ENCODE data around the gene UPF3A.
"Not testable (repeated sequence)": the region's sequence is repeated elsewhere in the genome, so short reads cannot be mapped to it uniquely, and the experiment has no call there.

Gene UPF3A

DNA sequence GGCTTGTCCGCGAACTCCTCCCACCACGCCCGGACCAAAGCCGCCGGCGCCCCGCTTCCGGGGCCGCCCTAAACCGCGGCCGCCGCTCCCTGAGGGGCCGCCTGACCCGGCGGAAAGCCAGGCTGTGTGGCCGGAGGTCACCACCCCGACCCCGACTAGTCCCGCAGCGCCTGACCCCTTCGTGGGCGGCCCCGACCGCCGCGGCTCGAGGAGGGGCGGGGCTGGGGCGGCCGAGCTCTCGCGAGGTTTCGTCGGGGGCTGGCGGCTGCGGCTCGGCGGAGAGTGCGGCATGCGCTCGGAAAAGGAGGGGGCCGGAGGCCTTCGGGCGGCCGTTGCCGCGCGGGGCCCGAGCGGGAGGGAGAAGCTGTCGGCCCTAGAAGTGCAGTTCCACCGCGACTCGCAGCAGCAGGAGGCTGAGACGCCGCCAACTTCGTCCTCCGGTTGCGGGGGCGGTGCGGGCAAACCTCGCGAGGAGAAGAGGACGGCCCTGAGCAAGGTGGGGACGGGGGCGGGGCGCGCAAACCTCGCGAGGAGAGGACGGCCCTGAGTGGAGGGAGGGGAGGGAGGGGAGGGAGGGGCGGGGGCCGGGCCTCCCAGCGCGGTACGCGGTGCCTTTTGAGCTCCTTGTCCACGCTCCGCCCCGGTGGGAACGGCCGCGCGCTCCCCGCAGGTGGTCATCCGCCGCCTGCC, at the start of gene UPF3A:
UPF3A (plus strand) TSS at position 251 of the 690 bp plus-strand sequence; CDS start at position 290, 39 bp downstream.
- H3K36me3 Mint-ChIP-seq = peaks cover 11% of the 10 kb centered on the region
- peak within 1 kb of the TSS; percentile 99 for H3K27ac Mint-ChIP-seq
- ATAC-seq (ENCODE audit: low read depth) (peak; percentile 78), DNase-seq (ENCODE audit: low spot score in 2 of 2) (peak; percentile 88 to 98)
- H3K27me3 Mint-ChIP-seq = no peaks in the 10 kb centered on the region
- peak within 1 kb of the TSS; percentile 94 for H3K4me3 Mint-ChIP-seq
- H3K9me3 Mint-ChIP-seq = no peaks in the 10 kb centered on the region
- H3K4me1 Mint-ChIP-seq = peaks cover 22% of the 10 kb centered on the region

- ATAC-seq (ENCODE audit: low read depth) (no peak), DNase-seq (ENCODE audit: low spot score in 2 of 2) (no peak)
- Mint-ChIP-seq H3K27ac (no peak overlapping the region), H3K4me1 (peaks cover 8% of the 10 kb centered on the region), H3K4me3 (no peak overlapping the region), H3K9me3 (no peaks in the 10 kb centered on the region), H3K27me3 (peaks cover 11% of the 10 kb centered on the region), H3K36me3 (no peaks in the 10 kb centered on the region)
These were observed 49.5 kb upstream of the UPF3A start for GRCh38 chr13:114231886-114232285.

DNA sequence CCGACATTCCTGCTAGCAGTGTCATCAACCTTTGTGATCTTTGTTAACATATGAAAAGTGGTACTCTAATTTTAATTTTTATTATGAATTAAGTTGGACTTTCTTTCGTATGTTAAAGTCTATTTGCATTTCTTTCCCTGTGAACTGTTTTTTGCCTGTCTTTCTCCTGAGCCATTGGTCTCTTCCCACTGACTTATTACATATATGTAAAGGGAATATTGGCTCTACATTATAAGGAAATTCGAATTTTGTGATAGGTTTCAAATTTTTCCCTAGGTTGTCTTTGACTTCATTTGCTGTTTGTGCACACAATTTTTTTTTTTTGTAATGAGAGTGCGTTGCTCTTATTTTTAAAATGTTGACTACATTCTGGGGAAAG, 47.1 kb upstream of the UPF3A start:
- H3K4me3 Mint-ChIP-seq = peak overlapping the region; percentile 85
- H3K27ac Mint-ChIP-seq = peak overlapping the region; percentile 70
- ATAC-seq (ENCODE audit: low read depth) (no peak), DNase-seq (ENCODE audit: low spot score in 2 of 2) (no peak)
- H3K9me3 Mint-ChIP-seq = no peaks in the 10 kb centered on the region
- peaks cover 11% of the 10 kb centered on the region for H3K36me3 Mint-ChIP-seq
- peaks cover 13% of the 10 kb centered on the region for H3K4me1 Mint-ChIP-seq
- H3K27me3 Mint-ChIP-seq = peaks cover 5% of the 10 kb centered on the region

DNA sequence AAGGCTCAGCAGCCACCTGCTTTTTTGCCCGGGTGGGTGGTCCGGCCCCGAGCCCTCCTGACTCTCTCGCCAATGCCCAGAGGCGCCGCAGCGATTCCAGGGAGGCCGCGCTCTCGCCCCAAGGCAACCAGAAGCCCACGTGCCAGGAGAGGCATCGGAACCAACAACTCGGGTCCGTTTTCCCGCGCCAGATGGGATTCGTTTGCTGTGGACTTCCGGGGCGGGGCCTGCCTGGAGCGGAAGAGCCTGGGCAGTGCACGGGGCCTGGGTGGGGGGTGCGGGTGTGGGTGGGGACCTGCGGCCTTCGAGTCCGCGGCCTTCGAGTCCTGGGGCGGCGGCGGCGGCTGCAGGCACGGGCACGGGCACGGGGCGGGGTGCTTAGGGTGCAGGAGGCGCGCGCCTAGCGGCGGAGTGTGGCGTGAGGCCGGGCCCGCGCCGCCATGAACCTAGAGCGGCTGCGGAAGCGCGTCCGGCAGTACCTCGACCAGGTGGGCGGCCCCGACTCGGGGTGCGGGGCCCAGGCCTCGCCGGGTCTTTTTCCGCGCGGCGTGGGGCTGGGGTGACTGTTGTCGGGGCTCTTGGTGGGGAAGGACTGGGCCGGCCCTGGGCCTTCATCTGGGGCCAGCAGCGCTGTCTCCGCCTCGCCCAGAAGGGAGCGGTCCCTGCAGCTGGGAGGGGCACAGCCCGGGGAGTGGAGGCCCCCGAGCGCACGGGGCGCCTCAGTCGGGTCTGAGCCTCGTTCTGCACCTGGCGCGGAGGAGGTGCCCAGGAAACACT, 46.6 kb upstream of the UPF3A start, which contains the start of gene CDC16:
CDC16 (plus strand) TSS at position 253 of the 777 bp plus-strand sequence; CDS start at position 441, 188 bp downstream.
- Mint-ChIP-seq H3K4me3 (peak within 1 kb of the TSS; percentile 85), H3K27me3 (peaks cover 5% of the 10 kb centered on the region), H3K9me3 (no peaks in the 10 kb centered on the region), H3K27ac (peak within 1 kb of the TSS; percentile 70), H3K4me1 (peaks cover 16% of the 10 kb centered on the region), H3K36me3 (peaks cover 13% of the 10 kb centered on the region)
- ATAC-seq (ENCODE audit: low read depth) (peak; percentile 83), DNase-seq (ENCODE audit: low spot score in 2 of 2) (peak; percentile 42 to 75)

- Mint-ChIP-seq H3K4me3 (peak overlapping the region; percentile 85), H3K9me3 (no peaks in the 10 kb centered on the region), H3K27ac (peak overlapping the region; percentile 31), H3K36me3 (peaks cover 13% of the 10 kb centered on the region), H3K4me1 (peaks cover 16% of the 10 kb centered on the region), H3K27me3 (peaks cover 2% of the 10 kb centered on the region)
- DNase-seq (ENCODE audit: low spot score in 2 of 2) (no peak), ATAC-seq (ENCODE audit: low read depth) (no peak)
These were observed 45.7 kb upstream of the UPF3A start for GRCh38 chr13:114235697-114236096.

GRCh38 chr13:114236227-114236626, 45.2 kb upstream of the UPF3A start:
- ATAC-seq (ENCODE audit: low read depth) = no peak
- peaks cover 16% of the 10 kb centered on the region for H3K4me1 Mint-ChIP-seq
- H3K36me3 Mint-ChIP-seq = peaks cover 13% of the 10 kb centered on the region
- DNase-seq (ENCODE audit: low spot score in 2 of 2) = no peak
- H3K4me3 Mint-ChIP-seq = peak overlapping the region; percentile 85
- H3K9me3 Mint-ChIP-seq = no peaks in the 10 kb centered on the region
- H3K27me3 Mint-ChIP-seq = no peaks in the 10 kb centered on the region
- no peak overlapping the region for H3K27ac Mint-ChIP-seq

GRCh38 chr13:114237415-114238112, 43.8 kb upstream of the UPF3A start:
- H3K36me3 Mint-ChIP-seq = peaks cover 20% of the 10 kb centered on the region
- no peak for ATAC-seq (ENCODE audit: low read depth)
- peaks cover 16% of the 10 kb centered on the region for H3K4me1 Mint-ChIP-seq
- no peak overlapping the region for H3K4me3 Mint-ChIP-seq
- DNase-seq (ENCODE audit: low spot score in 2 of 2) = no peak
- H3K27ac Mint-ChIP-seq = no peak overlapping the region
- no peaks in the 10 kb centered on the region for H3K27me3 Mint-ChIP-seq
- no peaks in the 10 kb centered on the region for H3K9me3 Mint-ChIP-seq

- Mint-ChIP-seq H3K27me3 (no peaks in the 10 kb centered on the region), H3K9me3 (no peaks in the 10 kb centered on the region), H3K4me1 (peaks cover 10% of the 10 kb centered on the region), H3K4me3 (no peak overlapping the region), H3K36me3 (peaks cover 33% of the 10 kb centered on the region), H3K27ac (no peak overlapping the region)
- no peak for ATAC-seq (ENCODE audit: low read depth)
- no peak for DNase-seq (ENCODE audit: low spot score in 2 of 2)
These were observed 39.5 kb upstream of the UPF3A start for GRCh38 chr13:114241918-114242317.

DNA sequence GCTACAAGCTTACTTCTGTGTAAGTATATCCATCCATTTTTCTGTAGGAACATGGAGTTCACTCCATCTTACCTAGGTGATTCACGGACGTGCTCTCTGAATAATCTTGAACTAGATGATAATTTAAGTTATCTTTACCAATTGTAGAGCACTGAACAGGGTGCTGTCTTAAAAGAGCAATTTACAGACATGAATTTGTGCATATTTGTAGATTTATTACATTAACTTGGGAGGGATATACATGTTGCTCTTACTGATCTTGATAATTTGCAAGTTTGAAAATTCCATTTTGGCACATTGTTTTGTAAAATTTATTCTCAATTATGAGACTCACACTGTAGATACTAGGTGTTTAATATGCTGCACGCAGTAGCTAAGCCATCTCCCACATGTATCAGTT, 37.4 kb upstream of the UPF3A start:
- ATAC-seq (ENCODE audit: low read depth) (no peak), DNase-seq (ENCODE audit: low spot score in 2 of 2) (no peak)
- Mint-ChIP-seq H3K4me1 (peaks cover 7% of the 10 kb centered on the region), H3K27me3 (no peaks in the 10 kb centered on the region), H3K4me3 (no peak overlapping the region), H3K36me3 (peaks cover 30% of the 10 kb centered on the region), H3K9me3 (no peaks in the 10 kb centered on the region), H3K27ac (no peak overlapping the region)

- Mint-ChIP-seq H3K27me3 (no peaks in the 10 kb centered on the region), H3K4me1 (peaks cover 5% of the 10 kb centered on the region), H3K9me3 (no peaks in the 10 kb centered on the region), H3K36me3 (peaks cover 27% of the 10 kb centered on the region), H3K4me3 (no peak overlapping the region), H3K27ac (no peak overlapping the region)
- no peak for ATAC-seq (ENCODE audit: low read depth)
- DNase-seq (ENCODE audit: low spot score in 2 of 2) = no peak
These were observed 36.8 kb upstream of the UPF3A start for GRCh38 chr13:114244637-114245036.

DNA sequence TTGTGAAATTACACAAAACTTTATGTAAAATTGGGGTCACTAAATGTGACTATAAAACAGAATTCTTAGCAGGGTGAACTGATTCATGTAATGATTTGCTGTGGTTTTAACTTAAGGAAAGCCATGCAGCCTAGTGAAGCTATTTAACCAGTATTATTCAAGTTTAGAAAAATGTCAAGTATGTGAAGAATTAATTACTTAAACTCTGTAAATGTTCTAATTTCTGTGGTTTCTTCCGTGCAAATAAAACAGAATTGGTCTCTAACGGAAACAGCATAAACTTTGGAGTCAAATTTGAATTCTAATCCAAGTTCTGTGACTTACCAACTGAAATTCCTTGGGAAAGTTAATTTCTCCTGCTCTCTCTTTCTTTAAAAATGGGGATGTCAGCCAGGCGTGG, 33.4 kb upstream of the UPF3A start:
- Mint-ChIP-seq H3K4me3 (no peak overlapping the region), H3K27ac (no peak overlapping the region), H3K36me3 (peaks cover 26% of the 10 kb centered on the region), H3K4me1 (peaks cover 4% of the 10 kb centered on the region), H3K27me3 (no peaks in the 10 kb centered on the region), H3K9me3 (no peaks in the 10 kb centered on the region)
- ATAC-seq (ENCODE audit: low read depth) (no peak), DNase-seq (ENCODE audit: low spot score in 2 of 2) (no peak)

- DNase-seq (ENCODE audit: low spot score in 2 of 2) = no peak
- H3K9me3 Mint-ChIP-seq = no peaks in the 10 kb centered on the region
- no peak for ATAC-seq (ENCODE audit: low read depth)
- peaks cover 27% of the 10 kb centered on the region for H3K36me3 Mint-ChIP-seq
- H3K4me3 Mint-ChIP-seq = no peak overlapping the region
- H3K4me1 Mint-ChIP-seq = peaks cover 6% of the 10 kb centered on the region
- no peak overlapping the region for H3K27ac Mint-ChIP-seq
- no peaks in the 10 kb centered on the region for H3K27me3 Mint-ChIP-seq
These were observed 32.3 kb upstream of the UPF3A start for GRCh38 chr13:114249077-114249476.

- not testable (repeated sequence) for DNase-seq (ENCODE audit: low spot score in 2 of 2); ATAC-seq (ENCODE audit: low read depth); H3K4me1 Mint-ChIP-seq; H3K4me3 Mint-ChIP-seq; H3K27me3 Mint-ChIP-seq; H3K9me3 Mint-ChIP-seq
- H3K27ac Mint-ChIP-seq = peak overlapping the region; percentile 50
- peaks cover 31% of the 10 kb centered on the region for H3K36me3 Mint-ChIP-seq
These were observed 29.6 kb upstream of the UPF3A start for GRCh38 chr13:114251639-114252440.
